Mammary epithelial cell (primary cell): ENCODE data around the gene STIM2.

Source experiments
- EZH2 ChIP-seq: IDR thresholded peaks from 2 replicates; pipeline ENCODE4 v1.6.1; 2012; ENCODE audit warnings: low read length, inconsistent platforms, borderline replicate concordance
- TF ChIP-seq, protein P1 (sequence below), 2 donors: IDR thresholded peaks in 1 of 2; conservative IDR thresholded peaks in 1 of 2; 2 replicates each; pipeline ENCODE4 v1.5.1; 2011 to 2012; ENCODE audit warnings: inconsistent platforms in 2 of 2, low read length in 2 of 2, mild to moderate bottlenecking in 2 of 2, control low read depth in 1 of 2, low read depth in 1 of 2; ENCODE audit not compliant: insufficient read depth in 1 of 2; ENCODE audit errors: extremely low read depth in 1 of 2

DNA sequence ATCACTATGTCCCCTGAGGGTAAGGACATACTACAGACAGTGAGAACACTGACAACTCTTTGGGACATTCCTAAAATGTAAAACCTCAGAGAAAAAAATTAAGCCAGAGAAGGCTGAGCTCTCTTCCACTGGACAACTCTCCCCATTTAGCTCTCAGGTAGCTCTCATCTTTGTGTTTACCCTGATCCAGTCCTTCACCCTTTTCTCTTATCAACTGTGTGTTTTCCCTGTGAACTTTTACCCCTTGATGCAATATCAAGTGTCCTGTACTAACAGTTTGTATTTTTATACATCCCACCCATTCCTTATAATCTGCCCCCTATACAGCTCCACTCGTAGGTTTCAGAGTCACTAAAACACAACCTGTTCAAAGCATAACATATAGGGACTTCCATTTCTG lies 182.6 kb downstream of the STIM2 start:
- TF ChIP-seq, protein P1, sequence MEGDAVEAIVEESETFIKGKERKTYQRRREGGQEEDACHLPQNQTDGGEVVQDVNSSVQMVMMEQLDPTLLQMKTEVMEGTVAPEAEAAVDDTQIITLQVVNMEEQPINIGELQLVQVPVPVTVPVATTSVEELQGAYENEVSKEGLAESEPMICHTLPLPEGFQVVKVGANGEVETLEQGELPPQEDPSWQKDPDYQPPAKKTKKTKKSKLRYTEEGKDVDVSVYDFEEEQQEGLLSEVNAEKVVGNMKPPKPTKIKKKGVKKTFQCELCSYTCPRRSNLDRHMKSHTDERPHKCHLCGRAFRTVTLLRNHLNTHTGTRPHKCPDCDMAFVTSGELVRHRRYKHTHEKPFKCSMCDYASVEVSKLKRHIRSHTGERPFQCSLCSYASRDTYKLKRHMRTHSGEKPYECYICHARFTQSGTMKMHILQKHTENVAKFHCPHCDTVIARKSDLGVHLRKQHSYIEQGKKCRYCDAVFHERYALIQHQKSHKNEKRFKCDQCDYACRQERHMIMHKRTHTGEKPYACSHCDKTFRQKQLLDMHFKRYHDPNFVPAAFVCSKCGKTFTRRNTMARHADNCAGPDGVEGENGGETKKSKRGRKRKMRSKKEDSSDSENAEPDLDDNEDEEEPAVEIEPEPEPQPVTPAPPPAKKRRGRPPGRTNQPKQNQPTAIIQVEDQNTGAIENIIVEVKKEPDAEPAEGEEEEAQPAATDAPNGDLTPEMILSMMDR (conservative IDR thresholded peaks at IDR 0.05 in 1 of 2, IDR thresholded peaks at IDR 0.05 in 1 of 2; ENCODE audit: extremely low read depth in 1 of 2, insufficient read depth in 1 of 2, low read depth in 1 of 2, low read length in 2 of 2), result no peak
- TF ChIP-seq EZH2, result no peak
